Measurements from ENCODE around the gene WNT16.

The WNT16 gene

DNA sequence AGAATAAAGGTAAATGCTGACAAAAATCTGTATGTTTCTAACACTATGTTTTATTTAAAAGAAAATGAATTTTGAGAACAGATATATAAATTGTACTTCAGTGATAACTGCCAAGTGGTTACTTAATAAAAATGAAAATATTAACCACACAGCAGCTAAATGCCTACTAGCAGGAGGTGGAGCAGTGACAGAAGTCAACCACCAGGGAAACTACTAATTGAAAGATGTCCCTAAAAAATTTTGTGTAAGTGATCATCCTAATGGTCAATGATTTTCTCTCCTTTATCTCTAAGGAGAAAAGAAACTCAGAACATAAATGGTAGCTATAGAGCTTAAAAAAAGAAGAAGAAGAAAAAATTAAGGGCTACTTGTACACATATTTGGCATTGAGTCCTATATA lies 22.9 kb downstream of the WNT16 start:
- DNase-seq: no peak

DNA sequence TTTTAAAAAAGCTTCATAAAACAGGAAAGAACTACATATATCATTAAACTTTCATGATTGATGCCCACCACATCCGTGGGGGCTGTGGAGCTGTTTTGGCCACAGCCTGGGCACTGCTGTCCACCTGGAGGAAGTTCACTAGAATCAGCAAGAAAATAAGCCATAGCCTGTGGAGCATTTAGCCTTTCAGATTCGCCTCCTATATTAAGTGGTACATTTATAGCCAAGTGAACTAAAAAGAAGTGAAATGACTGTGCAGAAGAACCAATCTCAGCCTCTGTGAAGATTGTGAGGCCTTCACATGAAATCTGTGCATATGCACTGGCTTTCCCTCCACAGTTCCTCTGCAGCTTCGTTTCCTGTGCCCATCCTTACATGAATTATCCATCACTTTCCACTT lies 23.5 kb downstream of the WNT16 start:
- DNase-seq: no peak

DNA sequence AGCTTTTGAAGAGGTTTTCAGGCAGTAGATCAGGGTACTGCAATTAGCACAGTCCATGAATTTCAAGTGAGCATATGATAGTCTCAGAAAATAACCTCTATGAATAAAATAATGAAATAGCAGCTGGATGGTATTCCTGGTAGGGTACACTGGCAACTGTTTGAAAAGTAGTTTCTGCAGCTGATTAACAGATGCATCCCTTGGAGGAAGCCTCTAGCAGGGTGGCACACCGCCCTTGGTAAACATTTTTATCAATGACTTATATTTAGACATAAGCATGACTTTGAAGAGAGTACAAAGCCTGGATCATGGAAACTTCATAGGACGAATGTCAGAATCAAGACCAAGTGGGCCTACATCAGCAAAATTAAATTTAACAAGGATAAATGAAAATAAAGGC lies 26.8 kb downstream of the WNT16 start:
- DNase-seq: no peak

DNA sequence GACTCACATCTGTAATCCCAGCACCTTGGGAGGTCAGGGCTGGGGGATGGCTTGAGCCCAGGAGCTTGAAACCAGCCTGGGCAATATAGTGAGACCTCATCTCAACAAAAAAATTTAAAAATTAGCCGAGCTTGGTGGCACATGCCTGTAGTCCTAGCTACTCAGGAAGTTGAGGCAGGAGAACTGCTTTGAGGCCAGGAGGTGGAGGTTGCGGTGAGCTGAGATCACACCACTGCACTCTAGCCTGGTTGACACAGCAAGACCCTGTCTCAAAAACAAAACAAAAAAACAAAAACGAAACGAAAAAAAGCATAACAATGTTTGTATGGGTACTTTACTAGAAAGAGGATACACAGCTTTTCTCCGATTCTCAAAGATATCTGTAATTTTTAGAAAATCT lies 31.8 kb downstream of the WNT16 start:
- DNase-seq: no peak

DNA sequence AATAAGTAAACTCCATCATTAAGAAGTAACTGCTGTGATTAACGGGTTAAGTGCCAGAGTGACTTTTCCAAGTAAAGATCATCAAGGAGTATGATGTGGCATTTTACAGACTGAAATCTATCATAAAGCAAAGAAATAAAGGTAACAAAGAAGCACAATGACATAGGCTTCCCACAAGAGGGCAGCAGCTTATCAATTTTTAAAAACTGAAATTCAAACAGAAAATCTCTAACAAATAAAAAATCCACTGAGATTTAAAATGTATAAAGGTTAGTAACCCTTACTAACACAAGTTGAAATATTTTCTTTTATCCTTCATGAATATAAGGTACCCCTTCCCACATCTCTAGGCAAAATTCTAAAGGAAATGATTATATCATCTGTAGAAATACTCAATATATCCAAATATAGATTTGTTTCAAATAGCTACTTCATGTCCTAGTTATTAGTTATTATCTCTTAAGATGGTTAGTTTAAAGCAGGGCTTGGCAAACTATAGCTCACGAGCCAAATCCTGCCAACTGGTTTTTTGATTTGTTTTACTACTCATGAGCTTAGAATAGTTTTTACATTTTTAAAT lies 38.1 kb downstream of the WNT16 start:
- no peak for DNase-seq

DNA sequence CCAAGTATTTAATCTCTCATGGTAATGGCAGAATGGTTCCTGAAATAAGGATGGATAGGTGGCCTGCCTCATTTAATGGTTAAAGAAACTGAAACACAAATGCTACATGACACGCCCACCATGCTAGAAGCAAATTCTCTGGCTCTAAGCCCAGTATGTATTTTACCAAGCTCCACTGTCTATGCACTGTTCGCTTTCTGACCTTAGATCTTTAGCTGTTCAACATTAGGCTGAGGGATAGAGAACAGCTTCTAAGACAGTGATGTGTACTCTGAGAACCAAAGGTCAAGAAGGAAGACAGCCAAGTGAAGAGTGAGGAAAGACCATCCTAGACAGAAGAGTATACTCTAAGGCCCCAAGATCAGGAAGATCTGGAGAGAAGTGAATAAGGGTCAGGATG lies 40.7 kb downstream of the WNT16 start:
- no peak for DNase-seq

DNA sequence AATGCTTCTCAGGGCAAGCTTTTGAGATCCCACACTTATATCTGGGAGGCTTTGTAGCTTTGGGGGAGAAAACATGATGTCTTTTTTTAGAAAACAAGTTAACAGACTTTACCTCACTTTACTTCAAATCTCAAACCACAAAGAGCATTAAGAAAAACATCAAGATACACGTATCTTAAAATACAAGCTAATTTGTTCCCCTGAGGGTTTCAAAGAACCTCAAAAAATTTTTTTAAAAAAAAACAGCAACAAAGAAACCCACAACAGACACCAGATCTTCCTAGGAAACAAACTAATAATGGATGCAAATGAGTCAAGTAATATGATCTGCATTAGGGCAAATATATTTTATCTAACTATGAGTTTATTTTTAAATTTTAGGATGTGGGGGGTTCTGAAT lies 42.6 kb downstream of the WNT16 start:
- DNase-seq: no peak

DNA sequence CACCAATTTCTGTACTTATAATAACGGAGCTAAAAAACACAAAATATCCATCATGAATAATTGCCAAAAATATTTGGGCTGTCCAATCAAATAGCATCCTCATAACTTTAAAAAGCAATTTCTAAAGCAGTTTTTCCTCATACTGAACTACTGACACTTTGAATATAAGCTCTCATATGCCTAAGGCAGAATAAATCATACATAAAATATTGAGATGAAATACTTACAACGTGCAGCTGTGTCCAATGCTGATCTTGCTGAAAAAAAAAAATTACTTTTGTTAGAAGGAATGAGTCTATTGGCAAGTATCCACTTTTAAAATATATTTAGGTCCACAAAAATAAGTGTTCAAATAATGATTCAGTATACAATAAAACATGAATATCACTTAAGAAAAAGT lies 43.1 kb downstream of the WNT16 start:
- DNase-seq: no peak

DNA sequence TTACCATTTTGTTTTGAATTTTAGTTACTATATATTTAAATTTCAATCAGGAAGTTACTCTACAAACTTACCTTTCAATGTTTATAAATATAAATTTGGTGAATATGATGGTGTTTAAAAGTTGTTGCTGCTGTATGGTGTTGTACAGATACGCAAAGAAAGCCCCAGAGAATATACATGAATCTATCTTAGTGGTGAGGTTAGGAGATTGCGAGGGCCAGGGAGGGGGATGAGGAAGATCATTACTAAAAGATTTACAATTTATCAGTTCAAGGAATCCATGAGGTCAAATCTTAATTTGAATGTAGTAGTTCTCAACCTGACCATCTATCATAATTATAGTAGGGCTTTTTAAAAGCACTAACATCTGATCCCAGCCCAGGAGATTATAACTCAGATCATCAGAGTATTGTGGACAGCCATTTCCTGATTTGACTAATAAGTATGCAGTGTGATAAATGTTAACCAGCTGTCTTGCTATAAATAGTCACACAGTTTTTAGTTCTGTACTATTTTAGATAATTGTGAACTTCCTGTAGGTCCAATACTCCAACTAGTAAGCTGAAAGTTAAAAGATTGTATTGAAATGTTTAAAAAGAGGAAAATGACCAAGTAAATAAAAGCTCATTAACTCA lies 43.7 kb downstream of the WNT16 start:
- DNase-seq: no peak

DNA sequence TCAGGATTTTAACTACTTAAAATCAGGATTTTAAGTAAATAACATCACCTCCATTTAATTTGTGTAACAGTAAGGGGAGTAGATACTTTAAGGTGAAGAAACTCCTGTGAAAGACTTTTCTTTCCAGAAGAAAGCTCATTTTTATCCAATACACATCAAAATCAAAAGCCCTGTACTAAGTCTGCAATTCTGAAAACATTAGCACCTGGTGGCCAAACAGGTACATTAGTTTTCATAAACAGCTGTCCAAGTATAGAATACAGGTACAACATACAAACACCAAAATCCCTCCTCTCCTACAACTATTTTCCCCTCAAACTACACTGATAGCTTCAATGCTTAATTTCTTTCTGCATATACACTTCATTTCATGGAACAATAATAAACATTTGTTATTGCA lies 44.4 kb downstream of the WNT16 start:
- no peak for DNase-seq

DNA sequence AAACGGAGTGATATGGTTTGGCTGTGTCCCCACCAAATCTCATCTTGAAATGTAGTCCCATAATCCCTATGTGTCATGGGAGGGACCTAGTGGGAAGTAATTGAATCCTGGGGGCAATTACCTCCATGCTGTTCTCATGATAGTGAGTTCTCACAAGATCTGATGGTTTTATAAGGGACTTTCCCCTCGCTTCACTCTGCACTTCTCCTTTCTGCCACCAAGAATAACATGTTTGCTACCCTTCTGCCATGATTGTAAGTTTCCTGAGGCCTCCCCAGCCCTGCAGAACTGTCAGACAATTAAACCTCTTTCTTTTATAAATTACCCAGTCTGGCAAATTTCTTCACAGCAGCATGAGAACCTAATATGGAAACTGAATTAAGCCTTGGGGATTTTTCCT lies 48.2 kb downstream of the WNT16 start:
- no peak for DNase-seq

DNA sequence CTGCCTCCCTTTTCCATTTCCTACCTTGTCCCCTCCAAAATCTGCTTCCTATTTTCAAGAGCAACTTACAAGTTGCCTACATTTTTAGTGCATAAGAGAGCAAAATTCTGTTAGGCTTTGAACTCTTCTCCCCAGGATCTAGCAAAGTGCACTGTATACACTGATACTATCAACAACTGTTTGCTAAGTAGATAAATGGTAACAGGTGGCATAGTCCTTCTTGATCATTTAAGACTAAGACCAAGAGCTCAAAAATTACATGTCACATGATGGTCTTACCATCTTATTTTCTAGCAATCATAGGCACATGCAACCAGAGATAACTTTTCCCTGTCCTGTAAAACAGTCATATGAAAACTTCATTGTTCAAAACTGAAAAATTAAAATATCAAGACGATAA lies 51.1 kb downstream of the WNT16 start:
- no peak for DNase-seq

DNA sequence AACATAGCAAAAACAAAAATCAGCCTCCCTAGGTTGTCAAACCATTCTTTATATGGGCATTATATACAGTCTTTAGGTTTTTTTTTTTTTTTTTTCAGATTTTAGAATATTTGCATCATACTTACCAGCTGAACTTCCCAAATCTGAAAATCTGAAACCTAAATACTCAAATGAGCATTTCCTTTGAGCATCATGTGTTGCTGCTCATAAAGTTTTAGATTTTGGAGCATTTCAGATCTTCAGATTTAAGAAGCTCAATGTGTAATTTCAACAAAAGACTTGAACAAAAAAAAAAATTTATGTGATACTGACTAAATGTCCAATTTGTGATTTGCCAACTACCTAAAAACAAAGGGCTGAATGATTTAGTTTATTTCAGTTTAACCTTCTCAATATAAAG lies 53.7 kb downstream of the WNT16 start:
- DNase-seq: no peak

DNA sequence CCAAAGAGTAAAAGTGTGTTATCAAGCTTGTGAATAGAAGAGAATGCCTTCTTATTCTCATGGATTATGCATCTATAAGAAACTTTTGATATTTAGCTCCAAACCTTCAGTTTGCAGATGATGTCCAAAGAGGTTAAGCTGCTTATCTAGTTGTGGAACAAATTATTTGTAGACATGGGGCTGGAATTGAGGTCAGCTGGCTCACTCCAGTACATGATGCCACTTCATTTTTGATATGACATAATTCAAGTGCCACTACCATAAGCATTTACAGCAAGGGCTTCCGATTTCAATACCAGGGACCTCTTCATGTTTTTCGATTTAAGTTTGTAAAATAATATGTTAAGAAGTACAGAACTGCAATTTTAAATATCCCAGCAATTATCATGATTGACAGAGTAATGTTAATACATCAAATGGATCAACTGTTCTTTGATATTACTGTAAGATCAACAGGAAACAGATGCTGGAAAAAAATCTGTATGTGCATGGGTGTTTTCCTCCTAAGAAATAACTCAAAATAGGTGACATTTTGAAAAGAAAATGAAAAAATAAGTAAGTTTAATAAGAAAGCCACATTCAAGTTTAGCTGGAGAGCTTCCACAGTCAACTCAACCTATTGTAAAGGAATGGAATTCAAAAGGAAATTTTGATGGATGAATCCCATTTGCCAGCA lies 54.6 kb downstream of the WNT16 start:
- no peak for DNase-seq

DNA sequence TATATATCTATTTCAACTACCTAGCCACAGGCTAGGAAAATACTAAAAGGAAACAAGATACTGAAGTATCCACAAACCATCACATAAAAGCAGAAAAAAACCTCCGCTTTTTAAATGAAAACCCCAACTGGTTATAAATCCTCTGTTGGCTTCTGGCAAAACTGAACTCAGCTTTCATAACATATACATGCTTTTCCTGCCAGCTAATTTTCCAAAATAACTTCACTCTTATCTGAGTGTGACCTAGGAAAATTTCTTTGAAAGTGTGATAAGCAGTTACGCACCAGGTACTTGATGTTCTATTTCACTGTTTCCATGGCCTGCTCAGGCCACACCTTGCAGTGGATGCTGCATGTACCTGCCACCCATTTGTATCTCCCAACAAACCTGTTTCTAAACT lies 55.5 kb downstream of the WNT16 start:
- DNase-seq: no peak

DNA sequence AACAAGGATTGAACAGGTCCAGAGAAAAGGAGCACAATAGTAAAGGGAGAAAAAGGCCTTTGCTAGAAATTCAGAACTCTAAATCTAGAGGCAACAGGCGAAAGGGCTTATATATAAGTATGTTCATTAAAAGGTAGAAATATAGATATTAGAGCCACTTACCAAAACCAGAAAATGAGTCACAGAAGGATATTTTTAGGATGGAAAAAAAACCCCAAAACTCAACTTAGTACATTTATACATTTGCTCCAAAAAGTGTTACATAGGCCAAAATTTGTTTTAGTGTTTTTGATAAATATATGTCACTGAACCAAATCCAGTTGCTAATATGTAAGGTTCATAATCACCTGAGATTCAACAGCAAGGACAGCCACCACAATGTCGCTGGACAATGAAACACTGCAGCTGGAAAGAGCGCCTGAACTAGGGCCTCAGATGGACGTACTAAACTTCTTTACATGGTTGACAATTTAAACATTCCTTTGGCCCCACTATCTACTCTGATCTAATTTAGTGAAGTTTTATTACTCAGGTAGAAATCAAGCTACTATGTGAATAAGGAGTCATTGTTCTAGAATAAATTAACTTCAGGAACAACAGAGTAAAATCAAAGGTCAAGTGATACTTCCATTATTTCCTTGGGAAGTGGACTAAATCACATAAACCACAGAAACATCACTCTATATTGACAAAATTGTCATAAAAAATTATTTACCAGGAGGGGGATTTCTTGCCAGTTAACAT lies 56.4 kb downstream of the WNT16 start:
- no peak for DNase-seq

DNA sequence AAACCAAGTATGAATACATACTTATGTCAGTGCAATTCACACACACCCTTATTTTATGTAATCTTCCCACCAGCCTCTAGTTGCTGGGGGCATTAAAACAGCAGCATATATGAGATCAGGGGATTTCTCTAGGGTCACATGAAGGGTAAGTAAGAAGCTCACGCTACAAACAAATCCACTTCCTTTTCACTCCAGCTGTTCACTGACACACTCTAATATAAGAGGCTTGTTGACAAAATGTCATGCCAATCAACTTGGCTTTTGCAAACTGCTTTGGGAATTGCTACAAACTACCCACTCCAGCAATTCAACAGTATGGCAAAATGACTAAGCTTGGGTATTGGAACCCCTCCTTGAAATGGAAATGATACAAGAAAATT lies 57.0 kb downstream of the WNT16 start:
- DNase-seq: no peak

DNA sequence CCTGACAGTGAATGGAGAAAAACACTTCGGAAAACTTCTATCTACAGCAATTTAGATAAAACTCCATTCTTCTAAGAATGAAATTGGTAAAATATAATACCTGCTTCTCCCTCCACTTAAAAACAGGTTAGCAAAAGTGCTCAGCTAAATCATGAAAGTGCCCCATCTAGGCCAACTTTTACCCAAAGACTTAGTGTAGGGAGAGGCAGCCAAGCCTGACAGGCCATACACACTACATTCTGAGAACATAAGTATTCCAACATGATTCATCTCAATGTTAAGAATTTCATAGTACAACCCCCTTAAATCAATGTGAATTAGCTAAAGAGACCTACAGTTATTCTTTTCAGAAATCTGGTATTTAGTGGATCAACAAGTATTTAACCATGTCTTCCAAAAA lies 60.1 kb downstream of the WNT16 start:
- DNase-seq: no peak

DNA sequence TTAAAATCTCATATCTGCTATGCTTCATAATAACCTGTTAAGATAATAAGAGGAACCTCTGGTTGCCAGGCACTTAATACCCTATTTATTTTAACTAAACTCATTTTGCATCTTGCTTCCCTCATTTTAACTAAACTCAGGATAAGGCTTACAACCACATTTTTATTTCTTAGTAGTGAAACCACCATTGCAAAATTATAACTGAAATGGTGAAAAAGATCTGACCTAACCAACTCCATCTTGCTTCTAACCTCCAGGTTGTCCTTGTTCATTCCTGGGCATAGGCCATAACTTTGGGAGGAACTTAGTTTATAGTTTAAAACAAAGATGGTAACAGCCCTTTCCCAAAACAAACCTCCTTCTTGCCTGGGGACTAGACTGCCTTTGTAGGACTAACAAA lies 61.3 kb downstream of the WNT16 start:
- DNase-seq: no peak

DNA sequence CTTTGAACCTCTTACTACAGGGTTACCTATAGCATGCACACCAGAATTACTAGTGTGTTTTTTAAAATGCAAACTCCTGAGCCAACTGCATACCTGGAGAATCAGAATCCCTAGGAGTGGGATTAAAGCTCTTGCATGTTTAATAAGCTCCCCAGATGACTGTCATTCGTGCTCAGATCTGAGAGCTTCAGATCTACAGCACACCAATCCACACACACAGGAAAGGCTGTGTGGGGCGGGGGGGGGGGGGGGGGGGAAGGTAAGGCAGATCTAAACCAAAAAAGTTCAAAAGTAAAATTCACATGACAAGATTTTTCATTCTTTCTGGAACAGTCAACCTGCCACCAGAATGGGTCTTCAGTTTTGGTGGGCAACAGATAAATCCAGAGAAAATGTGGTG lies 61.8 kb downstream of the WNT16 start:
- no peak for DNase-seq
